ENCODE data around the gene BTBD7.

Gene BTBD7

DNA sequence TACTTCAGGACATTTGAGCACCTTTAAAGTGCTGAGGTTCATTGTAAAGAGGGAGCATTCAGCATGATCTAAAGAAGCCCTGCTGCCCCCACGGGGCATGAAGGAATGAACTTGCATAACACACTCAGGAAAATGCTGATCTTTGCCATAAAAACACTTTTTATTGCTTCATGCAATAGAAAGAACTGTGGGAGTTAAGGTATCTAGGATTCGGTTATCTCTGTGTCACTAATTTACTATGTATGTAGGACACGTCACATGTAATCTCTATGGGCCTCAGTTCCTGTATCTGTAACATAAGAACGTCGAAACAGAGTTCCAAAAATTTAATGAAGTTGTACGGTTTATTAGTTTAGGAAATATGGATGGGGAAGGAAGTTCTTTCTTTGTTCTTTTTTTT lies 33.0 kb downstream of the BTBD7 start (continued):
- TF ChIP-seq, protein P1, sequence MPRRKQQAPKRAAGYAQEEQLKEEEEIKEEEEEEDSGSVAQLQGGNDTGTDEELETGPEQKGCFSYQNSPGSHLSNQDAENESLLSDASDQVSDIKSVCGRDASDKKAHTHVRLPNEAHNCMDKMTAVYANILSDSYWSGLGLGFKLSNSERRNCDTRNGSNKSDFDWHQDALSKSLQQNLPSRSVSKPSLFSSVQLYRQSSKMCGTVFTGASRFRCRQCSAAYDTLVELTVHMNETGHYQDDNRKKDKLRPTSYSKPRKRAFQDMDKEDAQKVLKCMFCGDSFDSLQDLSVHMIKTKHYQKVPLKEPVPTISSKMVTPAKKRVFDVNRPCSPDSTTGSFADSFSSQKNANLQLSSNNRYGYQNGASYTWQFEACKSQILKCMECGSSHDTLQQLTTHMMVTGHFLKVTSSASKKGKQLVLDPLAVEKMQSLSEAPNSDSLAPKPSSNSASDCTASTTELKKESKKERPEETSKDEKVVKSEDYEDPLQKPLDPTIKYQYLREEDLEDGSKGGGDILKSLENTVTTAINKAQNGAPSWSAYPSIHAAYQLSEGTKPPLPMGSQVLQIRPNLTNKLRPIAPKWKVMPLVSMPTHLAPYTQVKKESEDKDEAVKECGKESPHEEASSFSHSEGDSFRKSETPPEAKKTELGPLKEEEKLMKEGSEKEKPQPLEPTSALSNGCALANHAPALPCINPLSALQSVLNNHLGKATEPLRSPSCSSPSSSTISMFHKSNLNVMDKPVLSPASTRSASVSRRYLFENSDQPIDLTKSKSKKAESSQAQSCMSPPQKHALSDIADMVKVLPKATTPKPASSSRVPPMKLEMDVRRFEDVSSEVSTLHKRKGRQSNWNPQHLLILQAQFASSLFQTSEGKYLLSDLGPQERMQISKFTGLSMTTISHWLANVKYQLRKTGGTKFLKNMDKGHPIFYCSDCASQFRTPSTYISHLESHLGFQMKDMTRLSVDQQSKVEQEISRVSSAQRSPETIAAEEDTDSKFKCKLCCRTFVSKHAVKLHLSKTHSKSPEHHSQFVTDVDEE (CRISPR knock-in tag; IDR thresholded peaks at IDR 0.05): no peak
- no peak for TF ChIP-seq SNAI2 (CRISPR knock-in tag; IDR thresholded peaks at IDR 0.05)
- TF ChIP-seq, protein P2, sequence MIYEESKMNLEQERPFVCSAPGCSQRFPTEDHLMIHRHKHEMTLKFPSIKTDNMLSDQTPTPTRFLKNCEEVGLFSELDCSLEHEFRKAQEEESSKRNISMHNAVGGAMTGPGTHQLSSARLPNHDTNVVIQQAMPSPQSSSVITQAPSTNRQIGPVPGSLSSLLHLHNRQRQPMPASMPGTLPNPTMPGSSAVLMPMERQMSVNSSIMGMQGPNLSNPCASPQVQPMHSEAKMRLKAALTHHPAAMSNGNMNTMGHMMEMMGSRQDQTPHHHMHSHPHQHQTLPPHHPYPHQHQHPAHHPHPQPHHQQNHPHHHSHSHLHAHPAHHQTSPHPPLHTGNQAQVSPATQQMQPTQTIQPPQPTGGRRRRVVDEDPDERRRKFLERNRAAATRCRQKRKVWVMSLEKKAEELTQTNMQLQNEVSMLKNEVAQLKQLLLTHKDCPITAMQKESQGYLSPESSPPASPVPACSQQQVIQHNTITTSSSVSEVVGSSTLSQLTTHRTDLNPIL (CRISPR knock-in tag; IDR thresholded peaks at IDR 0.05; ENCODE audit: low read depth): no peak
- no peak for TF ChIP-seq ZNF70 (CRISPR knock-in tag; IDR thresholded peaks at IDR 0.05)
- no peak for TF ChIP-seq ZFP30 (CRISPR knock-in tag; IDR thresholded peaks at IDR 0.05)
- no peak for TF ChIP-seq ZFP3 (CRISPR knock-in tag; IDR thresholded peaks at IDR 0.05)
- TF ChIP-seq ZNF565 (CRISPR knock-in tag; conservative IDR thresholded peaks at IDR 0.05; ENCODE audit: low read depth): no peak
- TF ChIP-seq ESRRG (CRISPR knock-in tag; IDR thresholded peaks at IDR 0.05): no peak
- no peak for TF ChIP-seq BACH2 (CRISPR knock-in tag; IDR thresholded peaks at IDR 0.05; ENCODE audit: borderline replicate concordance)

DNA sequence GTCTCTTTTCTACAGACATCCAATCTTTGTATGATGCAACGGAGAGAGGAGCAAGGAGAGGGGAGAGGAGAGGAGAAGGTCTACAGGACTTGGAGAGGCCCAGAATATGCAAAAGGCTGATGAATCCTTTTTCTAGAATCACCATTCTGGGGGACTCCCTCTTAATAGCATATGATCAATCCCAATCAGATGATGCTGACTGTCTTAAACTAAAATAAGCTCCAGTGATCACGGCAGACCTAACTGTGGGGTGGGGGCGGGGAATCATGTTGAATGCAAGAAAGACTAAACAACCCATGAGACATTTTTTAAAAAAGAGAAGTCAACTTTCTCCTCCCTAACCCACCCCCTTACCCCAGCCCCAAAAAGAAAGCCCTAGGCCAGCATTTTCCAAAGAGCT lies 33.4 kb downstream of the BTBD7 start:
- ATAC-seq: no peak
- no peak for TF ChIP-seq ZNF8 (CRISPR knock-in tag; IDR thresholded peaks at IDR 0.05)
- no peak for TF ChIP-seq GLIS3 (CRISPR knock-in tag; IDR thresholded peaks at IDR 0.05)
- TF ChIP-seq, protein P2 (CRISPR knock-in tag; IDR thresholded peaks at IDR 0.05; ENCODE audit: low read depth): no peak
- TF ChIP-seq, protein P3, sequence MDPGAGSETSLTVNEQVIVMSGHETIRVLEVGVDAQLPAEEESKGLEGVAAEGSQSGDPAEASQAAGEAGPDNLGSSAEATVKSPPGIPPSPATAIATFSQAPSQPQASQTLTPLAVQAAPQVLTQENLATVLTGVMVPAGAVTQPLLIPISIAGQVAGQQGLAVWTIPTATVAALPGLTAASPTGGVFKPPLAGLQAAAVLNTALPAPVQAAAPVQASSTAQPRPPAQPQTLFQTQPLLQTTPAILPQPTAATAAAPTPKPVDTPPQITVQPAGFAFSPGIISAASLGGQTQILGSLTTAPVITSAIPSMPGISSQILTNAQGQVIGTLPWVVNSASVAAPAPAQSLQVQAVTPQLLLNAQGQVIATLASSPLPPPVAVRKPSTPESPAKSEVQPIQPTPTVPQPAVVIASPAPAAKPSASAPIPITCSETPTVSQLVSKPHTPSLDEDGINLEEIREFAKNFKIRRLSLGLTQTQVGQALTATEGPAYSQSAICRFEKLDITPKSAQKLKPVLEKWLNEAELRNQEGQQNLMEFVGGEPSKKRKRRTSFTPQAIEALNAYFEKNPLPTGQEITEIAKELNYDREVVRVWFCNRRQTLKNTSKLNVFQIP (CRISPR knock-in tag; IDR thresholded peaks at IDR 0.05; ENCODE audit: borderline replicate concordance, low read depth): no peak
- TF ChIP-seq RARB (CRISPR knock-in tag; IDR thresholded peaks at IDR 0.05): no peak
- TF ChIP-seq, protein P4, sequence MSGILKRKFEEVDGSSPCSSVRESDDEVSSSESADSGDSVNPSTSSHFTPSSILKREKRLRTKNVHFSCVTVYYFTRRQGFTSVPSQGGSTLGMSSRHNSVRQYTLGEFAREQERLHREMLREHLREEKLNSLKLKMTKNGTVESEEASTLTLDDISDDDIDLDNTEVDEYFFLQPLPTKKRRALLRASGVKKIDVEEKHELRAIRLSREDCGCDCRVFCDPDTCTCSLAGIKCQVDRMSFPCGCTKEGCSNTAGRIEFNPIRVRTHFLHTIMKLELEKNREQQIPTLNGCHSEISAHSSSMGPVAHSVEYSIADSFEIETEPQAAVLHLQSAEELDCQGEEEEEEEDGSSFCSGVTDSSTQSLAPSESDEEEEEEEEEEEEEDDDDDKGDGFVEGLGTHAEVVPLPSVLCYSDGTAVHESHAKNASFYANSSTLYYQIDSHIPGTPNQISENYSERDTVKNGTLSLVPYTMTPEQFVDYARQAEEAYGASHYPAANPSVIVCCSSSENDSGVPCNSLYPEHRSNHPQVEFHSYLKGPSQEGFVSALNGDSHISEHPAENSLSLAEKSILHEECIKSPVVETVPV (CRISPR knock-in tag; IDR thresholded peaks at IDR 0.05): no peak

DNA sequence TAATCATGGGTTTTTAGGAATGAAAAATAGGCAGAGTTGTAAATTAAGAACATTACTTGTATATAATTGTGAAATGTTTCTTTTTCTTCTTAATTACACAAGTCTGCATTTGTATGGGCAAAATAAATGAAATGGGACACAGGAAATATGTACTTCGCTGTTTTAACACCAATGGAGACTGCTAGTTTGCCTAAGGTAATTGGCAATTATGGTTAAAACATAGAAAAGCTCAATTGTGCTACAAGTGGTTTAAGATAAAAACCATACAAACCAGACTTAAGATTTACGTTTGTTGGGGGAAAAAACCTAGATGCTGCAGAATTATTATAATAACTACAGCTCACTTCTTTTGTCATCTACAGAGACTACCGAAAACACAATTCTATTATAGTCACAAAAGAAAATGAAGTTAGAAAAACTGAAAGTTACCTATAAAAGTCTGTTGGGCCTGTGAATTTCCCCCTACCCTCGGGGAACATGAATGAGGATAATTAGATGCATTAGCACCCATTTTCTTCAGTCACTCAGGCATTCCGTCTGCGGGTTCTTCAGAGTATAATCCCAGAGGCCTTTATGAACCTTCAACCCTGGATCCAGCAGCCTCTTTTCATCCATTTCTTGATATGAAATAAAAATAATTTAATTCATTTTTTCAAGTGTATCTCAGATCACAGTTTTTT lies 37.2 kb downstream of the BTBD7 start:
- TF ChIP-seq ZNF8 (CRISPR knock-in tag; IDR thresholded peaks at IDR 0.05) (no peak), TCF4 (CRISPR knock-in tag; IDR thresholded peaks at IDR 0.05; ENCODE audit: borderline replicate concordance) (no peak), ZNF565 (CRISPR knock-in tag; conservative IDR thresholded peaks at IDR 0.05; ENCODE audit: low read depth) (no peak), ZNF70 (CRISPR knock-in tag; IDR thresholded peaks at IDR 0.05) (no peak), SNAI2 (CRISPR knock-in tag; IDR thresholded peaks at IDR 0.05) (no peak), ZFP30 (CRISPR knock-in tag; IDR thresholded peaks at IDR 0.05) (no peak)
- TF ChIP-seq, protein P3 (CRISPR knock-in tag; IDR thresholded peaks at IDR 0.05; ENCODE audit: borderline replicate concordance, low read depth): no peak
- TF ChIP-seq, protein P5, sequence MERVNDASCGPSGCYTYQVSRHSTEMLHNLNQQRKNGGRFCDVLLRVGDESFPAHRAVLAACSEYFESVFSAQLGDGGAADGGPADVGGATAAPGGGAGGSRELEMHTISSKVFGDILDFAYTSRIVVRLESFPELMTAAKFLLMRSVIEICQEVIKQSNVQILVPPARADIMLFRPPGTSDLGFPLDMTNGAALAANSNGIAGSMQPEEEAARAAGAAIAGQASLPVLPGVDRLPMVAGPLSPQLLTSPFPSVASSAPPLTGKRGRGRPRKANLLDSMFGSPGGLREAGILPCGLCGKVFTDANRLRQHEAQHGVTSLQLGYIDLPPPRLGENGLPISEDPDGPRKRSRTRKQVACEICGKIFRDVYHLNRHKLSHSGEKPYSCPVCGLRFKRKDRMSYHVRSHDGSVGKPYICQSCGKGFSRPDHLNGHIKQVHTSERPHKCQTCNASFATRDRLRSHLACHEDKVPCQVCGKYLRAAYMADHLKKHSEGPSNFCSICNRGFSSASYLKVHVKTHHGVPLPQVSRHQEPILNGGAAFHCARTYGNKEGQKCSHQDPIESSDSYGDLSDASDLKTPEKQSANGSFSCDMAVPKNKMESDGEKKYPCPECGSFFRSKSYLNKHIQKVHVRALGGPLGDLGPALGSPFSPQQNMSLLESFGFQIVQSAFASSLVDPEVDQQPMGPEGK (CRISPR knock-in tag; IDR thresholded peaks at IDR 0.05; ENCODE audit: borderline replicate concordance): no peak
- no peak for ATAC-seq
